Right renal cortex interstitium (tissue), 3 donors: Measurements from ENCODE around the gene SNRPN. TPM values are rescaled to one million over a fixed set of nuclear protein-coding genes. Genes with fewer than 3 reads are reported as not detected.
A peak's percentile ranks its signal among the peaks of the same experiment; 100 is the strongest.
"Not testable (repeated sequence)": the region's sequence is repeated elsewhere in the genome, so short reads cannot be mapped to it uniquely, and the experiment has no call there.

ENCODE experiments used
- DNase-seq, 3 donors: peaks; one replicate each; pipeline ENCODE4 v3.0.0-alpha.2; 2013; ENCODE audit warnings: low read depth in 3 of 3, low spot score in 2 of 3
- polyA plus RNA-seq, 3 donors: library from polyadenylated mRNA; unstranded; fragments of 120-200 nt; gene quantifications; one replicate each; pipeline ENCODE4 v1.2.1, GENCODE V29; 2013; ENCODE audit not compliant: insufficient read length in 3 of 3

The SNRPN gene
- 100 to 1,000 TPM; 246 to 272 (median 267) TPM for polyA plus RNA-seq

DNA sequence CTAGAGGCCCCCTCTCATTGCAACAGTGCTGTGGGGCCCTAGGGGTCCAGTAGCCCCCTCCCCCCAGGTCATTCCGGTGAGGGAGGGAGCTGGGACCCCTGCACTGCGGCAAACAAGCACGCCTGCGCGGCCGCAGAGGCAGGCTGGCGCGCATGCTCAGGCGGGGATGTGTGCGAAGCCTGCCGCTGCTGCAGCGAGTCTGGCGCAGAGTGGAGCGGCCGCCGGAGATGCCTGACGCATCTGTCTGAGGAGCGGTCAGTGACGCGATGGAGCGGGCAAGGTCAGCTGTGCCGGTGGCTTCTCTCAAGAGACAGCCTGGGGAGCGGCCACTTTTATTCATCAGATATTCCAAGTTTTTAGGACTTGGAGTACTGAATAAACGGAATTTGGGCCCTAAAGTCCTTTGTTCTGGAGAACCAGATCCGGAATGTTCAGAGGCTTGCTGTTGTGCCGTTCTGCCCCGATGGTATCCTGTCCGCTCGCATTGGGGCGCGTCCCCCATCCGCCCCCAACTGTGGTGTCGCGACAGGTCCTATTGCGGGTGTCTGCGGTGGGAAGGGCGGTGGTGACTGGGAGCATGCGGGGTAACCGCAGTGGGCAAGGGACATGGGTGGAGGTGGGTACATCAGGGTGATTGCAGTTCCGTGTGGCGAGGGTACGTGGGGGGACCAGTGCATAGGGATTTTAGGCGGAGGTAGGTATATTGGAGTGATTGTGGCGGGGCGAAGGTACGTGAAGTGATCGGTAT is at the start of gene SNRPN, which contains the start of gene SNURF:
SNRPN (plus strand) TSS at position 205 of the 748 bp plus-strand sequence. CDS start 19,467 bp downstream, outside the sequence.
SNURF (plus strand) TSS at position 205 of the 748 bp plus-strand sequence; CDS start at position 267, 62 bp downstream.
- peak in 1 of 3 donors; percentile 27 for DNase-seq

DNA sequence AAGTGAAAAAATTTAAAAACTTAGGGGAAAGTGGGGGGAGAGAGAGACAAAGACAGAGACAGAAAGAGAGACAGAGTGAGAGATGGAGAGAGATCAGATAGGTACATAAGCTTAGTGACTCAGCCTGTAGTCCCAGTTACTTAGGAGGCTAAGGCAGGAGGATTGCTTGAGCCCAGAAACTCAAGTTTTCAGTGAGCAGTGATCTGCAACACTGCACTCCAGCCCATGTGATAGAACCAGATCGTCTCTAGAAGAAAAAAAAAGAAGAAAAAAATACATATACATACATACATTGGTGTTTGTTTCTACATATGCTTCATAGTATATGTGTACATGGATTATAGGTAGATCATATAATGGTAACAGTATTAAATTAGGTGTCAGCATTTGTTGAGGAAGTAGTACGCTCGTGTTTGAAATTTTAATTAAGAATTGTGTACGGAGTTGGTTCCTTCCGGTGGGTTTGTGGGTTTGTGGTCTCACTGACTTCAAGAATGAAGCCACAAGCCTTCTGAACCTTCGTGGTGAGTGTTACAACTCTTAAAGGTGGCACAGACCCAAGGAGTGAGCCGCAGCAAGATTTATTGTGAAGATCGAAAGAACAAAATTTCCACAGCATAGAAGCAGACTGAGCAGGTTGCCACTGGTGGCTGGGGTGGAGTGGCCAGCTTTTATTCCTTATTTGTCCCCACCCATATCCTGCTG is 38.3 kb upstream of the SNRPN start:
- no peak for DNase-seq

DNA sequence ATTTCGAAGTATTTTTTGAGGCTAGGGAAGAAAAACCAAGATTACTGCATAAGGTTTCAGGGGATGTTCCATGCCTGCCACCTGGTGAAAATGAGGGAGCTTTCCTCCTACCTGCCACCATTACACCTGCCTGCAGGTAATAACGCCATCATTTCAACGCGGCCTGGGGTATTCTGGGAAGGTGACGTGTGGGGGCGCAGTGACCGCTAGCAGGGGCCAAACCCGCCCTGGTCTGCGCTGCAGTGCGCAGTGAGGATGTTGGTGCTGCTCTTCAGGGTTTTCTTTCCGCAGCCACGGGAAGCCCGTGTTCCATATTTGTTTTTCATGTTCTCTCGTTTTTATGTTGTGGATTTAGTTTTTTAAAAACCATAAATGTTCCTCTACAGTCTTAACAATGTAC is 37.4 kb upstream of the SNRPN start:
- DNase-seq, result no peak

DNA sequence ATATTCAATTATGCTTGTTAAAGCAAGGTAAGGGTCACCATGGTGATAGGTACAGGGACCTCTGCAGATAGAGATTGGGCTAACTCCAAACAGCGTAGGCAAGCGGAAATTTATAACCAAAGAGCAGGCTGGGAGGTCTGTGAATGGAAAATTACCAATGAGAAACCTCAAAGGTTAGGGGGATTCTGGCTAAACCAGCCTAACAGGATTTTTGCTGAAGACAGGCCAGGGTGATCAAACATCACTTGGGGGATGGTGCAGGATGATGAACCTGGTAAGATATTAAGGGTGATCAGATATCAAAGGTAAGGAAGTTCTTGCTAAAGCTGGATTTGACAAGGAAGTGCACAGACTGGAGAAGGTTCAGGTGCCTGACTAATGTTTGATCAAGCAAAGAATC is 35.3 kb upstream of the SNRPN start:
- DNase-seq, result no peak

DNA sequence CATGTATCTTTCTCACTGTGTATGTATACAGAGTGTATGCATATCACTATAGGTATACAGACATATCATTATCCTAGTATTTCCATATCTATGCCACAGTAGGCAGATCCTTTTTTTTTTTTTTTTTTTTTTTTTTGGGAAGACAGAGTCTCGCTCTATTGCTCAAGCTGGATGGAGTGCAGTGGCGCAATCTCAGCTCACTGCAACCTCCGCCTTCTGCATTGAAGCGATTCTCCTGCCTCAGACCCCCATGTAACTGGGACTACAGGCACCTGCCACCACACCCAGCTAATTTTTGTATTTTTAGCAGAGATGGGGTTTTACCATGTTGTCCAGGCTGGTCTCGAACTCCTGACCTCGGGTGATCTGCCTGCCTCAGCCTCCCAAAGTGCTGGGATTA is 32.0 kb upstream of the SNRPN start:
- DNase-seq, result not testable (repeated sequence)

DNA sequence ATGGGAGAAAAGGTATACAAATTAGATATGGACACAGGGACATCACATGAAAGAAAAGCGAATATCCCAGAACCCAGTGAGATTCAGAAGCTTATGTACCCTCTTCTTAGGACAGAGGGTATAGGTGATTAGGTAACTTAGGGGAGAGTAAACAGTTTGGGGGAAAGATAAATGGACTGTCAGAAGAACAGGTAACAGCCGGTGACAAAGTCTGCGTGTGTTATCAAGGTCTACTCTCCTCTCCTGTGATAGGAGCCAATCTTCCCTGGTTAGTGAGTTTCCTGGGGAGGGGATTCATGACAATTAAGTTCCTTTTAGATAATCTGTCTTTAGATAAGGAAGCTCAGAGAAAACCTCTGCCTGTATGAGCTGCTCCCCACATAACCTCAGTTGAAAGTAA is 30.6 kb upstream of the SNRPN start:
- DNase-seq, result no peak

DNA sequence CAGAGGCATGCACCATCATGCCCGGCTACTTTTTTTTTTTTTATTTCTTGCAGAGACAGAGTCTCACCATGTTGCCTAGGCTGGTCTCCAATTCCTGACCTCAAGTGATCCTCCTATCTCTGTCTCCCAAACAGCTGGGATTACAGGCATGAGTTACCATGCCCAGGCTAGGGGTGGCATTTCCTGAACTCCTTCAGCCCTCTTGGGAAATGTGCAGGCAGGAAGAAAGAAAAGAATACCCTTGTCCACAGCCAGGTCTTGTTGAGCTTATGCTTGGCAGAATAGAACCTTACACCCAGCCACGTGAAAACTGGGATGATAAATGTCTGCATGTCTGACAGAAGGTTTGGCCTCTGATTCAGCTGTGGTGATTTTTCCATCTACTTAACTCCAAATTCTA is 30.2 kb upstream of the SNRPN start:
- no peak for DNase-seq

DNA sequence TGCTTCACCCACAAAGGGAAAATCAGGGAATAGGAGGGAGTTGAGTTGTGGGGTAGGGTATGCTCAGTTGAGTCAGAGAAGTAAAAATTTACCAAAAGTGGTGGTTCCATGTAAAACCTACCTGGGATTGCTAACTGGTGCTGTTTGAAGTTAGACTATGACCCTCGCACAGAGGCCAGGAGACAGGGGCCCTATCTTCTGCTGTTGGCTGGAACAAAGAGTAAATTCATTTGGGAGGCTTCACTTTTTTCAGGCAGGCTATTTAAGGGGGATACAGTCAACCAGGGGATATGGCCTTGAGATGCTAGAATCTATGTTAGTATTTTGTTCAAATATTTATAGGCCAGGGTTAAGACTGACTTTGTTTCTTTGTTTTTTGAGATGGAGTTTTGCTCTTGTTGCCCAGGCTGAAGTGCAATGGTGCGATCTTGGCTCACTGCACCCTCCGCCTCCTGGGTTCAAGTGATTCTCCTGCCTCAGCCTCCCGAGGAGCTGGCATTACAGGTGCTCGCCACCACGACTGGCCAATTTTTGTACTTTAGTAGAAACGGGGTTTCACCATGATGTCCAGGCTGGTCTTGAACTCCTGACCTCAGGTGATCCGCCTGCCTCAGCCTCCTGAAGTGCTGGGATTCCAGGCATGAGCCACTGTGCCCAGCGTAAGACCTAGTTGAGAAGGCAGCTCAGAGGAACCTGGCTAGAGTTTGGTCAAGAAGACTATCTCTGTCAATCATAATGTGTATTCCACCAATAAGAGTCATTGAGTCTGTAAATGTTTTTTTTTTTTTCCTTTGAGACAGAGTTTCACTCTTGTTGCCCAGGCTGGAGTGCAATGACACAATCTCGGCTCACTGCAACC is 22.7 kb upstream of the SNRPN start:
- DNase-seq, result not testable (repeated sequence)

DNA sequence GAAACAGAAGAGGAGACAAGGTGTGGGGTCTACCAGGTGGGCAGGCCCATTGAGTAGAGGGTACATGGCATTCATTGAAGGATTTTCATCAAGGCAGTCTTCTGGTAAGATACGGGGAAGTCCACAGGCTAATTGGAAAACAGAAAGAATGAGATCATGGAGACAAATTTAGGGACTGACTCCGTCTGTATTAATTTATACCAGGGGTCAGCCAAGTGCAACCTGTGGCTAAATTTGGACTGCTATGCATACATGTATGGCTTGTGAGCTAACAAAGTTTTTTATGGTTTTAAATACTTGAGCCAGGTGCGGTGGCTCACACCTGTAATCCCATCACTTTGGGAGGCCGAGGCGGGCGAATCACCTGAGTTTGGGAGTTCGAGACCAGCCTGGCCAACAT is 21.1 kb upstream of the SNRPN start:
- DNase-seq, result no peak

DNA sequence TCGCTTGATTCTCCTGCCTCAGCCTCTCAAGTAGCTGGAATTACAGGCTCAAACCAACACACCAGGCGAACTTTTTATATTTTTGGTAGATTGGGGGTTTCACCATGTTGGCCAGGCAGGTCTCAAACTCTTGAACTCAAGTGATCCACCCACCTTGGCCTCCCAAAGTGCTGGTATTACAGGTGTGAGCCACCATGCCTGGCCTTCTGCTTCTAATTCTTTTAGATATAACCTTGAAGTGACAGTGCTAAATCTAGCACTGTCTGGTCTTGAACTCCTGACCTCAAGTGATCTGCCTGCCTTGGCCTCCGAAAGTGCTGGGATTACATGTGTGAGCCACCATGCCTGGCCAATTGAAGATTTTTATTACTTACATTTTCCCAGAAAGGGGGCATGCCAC is 16.6 kb upstream of the SNRPN start:
- DNase-seq, result not testable (repeated sequence)

DNA sequence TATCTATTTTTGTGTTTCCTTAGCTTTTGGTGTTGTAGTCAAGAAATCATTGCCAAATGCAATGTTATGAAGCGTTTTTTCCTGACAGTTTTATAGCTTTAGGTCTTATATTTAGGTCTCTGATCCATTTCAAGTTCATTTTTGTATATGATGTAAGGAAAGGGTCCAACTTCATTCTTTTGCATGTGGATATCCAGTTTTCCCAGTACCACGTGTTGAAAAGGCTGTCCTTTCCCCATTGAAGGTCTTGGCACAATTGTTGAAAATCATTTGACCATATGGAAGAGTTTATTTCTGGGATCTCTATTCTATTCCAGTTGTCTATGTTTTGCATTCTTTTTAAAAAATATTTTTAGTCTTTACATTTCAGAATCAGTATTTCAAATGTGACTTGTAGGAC is 14.6 kb upstream of the SNRPN start:
- DNase-seq, result no peak

DNA sequence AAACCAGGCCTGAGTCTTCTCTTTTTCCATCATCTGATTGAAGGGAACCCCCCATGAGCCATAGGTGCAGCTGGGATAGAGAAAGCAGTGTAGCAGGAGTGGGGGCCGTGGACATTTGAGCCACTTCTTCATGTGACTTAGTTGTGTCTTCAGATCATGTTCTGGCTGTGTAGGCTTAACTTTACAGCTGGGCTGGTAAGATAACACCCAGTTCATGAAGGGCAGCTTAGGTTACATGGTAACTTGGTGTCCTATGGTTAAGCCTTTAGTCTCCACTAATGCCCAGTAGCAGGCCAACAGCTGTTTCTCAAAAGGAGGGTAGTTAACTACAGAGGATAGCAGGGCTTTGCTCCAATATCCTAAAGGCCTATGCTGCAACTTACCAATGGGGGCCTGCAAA is 11.4 kb upstream of the SNRPN start:
- no peak for DNase-seq

DNA sequence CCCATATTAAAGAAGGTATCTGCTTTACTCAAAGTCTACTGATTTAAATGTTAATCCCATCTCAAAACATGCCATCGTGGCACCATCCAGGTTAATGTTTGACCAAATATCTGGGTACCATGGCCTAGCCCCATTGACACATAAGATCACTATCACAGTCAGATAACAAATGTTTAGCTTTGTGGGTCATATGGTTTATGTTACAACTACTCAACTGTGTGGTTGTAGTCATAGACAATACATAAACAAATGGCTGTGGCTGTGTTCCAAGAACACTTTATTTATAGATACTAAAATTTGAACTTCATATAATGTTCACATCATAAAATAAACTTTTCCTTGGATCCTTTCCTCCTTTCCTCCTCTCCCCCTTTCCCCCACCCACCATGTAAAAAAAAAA is 9.8 kb upstream of the SNRPN start:
- no peak for DNase-seq

DNA sequence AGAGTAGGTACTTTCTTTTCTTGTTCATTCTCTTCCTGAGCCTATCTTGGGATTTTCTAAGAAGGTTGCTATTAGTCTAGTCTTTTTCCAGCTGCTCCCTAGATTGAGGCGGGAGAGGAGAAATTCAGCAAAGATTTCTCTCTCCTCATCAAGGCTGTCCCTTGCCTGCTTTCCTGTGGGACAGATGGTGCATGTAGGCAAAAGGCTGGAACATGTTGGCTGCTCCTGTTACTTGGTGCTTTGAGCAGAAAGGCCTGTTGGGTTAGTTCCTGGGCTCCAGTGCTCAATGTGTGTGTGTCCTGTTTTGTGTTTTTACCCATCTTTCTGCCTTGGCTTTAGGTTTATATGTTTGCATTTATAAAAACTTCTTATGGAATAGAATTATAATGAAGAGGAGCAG is 9.1 kb upstream of the SNRPN start:
- no peak for DNase-seq

DNA sequence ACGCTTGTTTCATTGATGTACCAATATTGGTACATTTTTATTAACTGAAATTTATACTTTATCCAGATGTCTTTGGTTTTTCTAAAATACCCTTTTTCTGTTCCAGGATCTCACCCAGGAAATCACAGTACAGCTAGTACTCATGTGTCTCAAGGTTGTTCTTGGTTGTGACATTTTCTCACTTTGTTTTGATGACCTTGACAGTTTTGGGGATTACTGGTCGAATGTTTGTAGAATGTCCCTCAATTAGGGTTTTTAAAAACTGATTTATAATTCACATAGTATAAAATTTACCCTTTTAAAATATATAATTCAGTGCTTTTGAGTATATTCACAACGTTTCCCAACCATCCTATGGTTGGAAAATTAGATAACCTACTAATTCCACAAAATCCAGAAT is 6.3 kb upstream of the SNRPN start:
- DNase-seq, result no peak

DNA sequence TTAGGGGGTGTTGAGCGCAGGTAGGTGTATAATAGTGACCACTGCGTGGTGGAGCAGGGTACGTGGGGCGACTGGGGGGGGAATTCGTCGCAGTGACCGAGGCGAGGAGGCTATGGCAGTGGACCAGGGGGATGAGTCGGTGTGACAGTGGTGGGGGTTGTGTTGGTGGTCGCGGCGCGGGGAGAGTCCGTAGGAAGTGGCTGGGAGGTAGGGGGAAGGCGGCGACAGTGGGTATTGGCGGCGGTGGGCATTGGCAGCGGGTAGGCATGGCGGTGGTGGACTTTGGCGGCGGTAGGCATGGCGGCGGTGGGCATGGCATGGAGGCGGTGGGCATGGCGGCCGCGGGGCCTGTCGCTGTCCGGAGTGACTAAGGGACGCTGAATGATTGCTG is 739 bp downstream of the SNRPN start:
- DNase-seq, result no peak

DNA sequence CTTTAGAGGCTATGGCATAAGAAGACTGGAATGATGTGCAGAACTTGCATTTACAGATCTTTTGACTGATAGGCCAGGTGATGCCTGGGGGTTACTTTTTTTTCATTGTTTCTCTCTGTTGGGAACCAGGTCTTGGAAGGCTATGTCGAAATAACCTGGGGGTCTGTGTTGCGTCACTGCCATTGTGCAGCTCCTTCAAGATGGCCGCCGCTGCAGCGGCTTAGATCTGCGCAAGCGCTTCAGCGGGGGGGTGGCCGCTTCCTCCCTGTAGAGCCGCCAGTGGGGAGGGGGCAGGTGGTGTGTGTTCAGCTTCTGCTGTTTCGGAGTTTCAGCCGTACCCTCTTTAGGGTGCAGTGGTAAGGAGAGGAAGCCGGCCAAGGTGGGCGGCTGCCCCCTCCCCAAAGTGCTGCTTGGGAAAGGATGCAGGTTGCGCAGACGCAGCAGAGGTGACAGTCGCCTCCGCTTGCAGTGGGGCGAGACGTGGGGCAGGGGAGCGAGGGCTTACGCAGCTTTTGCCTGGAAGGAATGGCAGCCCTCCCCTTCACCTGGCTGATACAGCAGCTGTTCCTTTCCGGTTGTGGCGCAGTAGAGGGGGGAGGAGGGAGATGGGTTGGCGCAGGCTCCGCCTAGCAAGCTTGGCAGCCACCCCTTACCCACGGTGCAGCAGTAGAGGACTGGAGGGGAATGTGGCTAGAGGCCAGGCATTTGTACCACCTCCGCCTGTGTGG is 1.5 kb downstream of the SNRPN start:
- peak in 2 of 3 donors; percentile 52 to 65 for DNase-seq

DNA sequence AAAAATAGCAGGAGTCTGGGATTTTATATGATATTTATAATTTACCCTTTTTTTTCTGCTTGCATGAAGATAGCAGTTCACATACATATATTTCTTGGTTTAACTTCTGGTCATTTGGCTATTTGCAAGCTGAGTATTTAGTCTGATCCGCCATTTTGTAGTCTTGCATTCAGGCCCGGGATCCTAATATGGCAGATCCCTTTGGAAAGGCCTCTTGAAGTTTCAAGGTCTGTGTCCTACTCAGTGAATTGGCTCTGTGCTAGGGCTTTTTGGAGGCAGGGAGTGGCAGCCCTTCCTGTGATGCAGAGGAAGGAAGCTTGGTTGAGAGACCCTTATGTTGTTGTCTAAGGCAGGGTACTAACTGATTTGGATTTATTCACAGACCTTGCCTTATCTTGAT is 2.9 kb downstream of the SNRPN start:
- no peak for DNase-seq

DNA sequence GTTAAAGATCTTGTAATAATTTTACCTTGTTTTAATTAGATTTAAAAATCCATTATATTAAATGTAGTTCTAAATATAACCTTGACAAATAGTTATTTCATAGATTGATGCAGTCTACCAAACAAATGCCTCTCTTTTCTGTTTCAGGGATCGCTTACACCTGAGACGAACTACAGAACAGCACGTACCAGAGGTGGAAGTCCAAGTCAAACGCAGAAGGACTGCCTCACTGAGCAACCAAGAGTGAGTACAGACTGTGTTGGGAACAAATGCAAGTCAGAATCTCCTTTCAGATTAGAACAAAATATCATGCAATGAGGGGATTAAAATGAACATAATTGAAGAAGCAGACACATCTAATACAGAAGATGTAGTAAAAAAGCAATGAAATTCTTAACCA is 7.2 kb downstream of the SNRPN start:
- DNase-seq, result no peak

DNA sequence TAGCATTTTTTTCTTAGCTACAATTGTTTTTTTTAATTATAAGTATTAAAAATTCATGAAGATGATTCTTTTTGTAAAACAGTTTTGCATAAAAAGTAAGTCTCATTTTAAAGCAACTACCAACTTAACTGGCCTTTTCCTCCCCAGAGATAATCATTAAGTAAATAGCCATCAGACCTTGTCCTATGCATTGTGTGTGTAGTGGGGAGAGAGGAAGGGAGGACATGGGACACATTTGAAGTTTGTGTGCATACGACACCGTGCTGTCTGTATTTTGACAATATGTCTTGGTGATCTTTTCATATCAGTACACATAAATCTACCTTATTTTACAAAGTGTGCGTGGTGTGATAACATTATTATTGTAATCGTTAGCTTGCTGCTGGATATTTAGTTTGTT is 8.1 kb downstream of the SNRPN start:
- no peak for DNase-seq
